ENCODE measurements around the gene CSF1R. TPM values are rescaled to one million over a fixed set of nuclear protein-coding genes. Genes with fewer than 3 reads are reported as not detected.
A peak's percentile ranks its signal among the peaks of the same experiment; 100 is the strongest.

Gene CSF1R
- total and polyA plus RNA-seq, 2 donors (not counting 3 experiments of a cell fraction or from before 2014, with no cell fraction given): not detected

- Histone ChIP-seq H3K4me3 (replicated peaks in 1 of 3; ENCODE audit: insufficient read depth in 1 of 3, low read depth in 1 of 3, low read length in 3 of 3) (no peak overlapping the region), H3K9ac (replicated peaks; ENCODE audit: extremely low read depth, insufficient read depth, low read length) (peak overlapping the region; percentile 19), H4K20me1 (replicated peaks; ENCODE audit: control insufficient read depth, extremely low read depth, insufficient read depth, low read length) (no peaks in the 10 kb centered on the region), H3K4me1 (ENCODE audit: control insufficient read depth, extremely low read depth, insufficient read depth, low read length) (peaks cover 21% of the 10 kb centered on the region), H3K4me2 (ENCODE audit: insufficient read depth, low read length) (peak overlapping the region; percentile 75), H2AFZ (ENCODE audit: low read depth, low read length) (peak overlapping the region; percentile 28), H3K9me1 (replicated peaks; ENCODE audit: control insufficient read depth, extremely low read depth, insufficient read depth, low read length) (no peaks in the 10 kb centered on the region), H3K27me3 (ENCODE audit: control insufficient read depth in 2 of 2, insufficient read depth in 2 of 2, low read length in 2 of 2) (no peaks in the 10 kb centered on the region), H3K36me3 (ENCODE audit: control insufficient read depth in 2 of 2, extremely low read depth in 1 of 2, insufficient read depth in 2 of 2, low read length in 2 of 2) (peaks cover 23 to 53% of the 10 kb centered on the region in 2 experiments), H3K27ac (ENCODE audit: insufficient read depth, low read depth, low read length) (peak overlapping the region; percentile 58), H3K79me2 (ENCODE audit: control insufficient read depth, insufficient read depth, low read length) (no peaks in the 10 kb centered on the region), H3K9me3 (replicated peaks; ENCODE audit: control insufficient read depth, insufficient read depth, low read length) (no peaks in the 10 kb centered on the region)
- intact Hi-C loops (cut with micrococcal nuclease) (loop anchor here (1.0 kb wide), 2 partner anchors 22 to 43 kb away; no protein-coding TSS in a partner anchor), dilution Hi-C loops (cut with MboI; ENCODE audit: extremely low pct_ligation_motif_present, low sequenced_read_pairs) (no loop called here)
- CTCF ChIA-PET: interaction anchor here (0.7 to 1.2 kb wide), 5 partner anchors 10 to 210 kb away, joined by 3 to 7 read pairs (median 3); no protein-coding TSS in a partner anchor
- BruUV-seq (replicated peaks): no TSS peak
- POLR2A ChIA-PET: no interaction called here
- FAIRE-seq (peak; percentile 92), DNase-seq (ENCODE audit: low read depth, low spot score) (peak; percentile 83)
- peak; percentile 57 for TF ChIP-seq FOS (IDR thresholded peaks at IDR 0.05; ENCODE audit: borderline replicate concordance, insufficient read depth, low read length)
- TF ChIP-seq EZH2 (IDR thresholded peaks at IDR 0.05; ENCODE audit: borderline replicate concordance, low read depth, low read length, severe bottlenecking): no peak
- no peak for TF ChIP-seq MYC (IDR thresholded peaks at IDR 0.05; ENCODE audit: low read depth, low read length)
- TF ChIP-seq MAX (IDR thresholded peaks at IDR 0.05; ENCODE audit: insufficient read depth, insufficient read length): no peak
Observed at GRCh38 chr5:150044329-150044681, 42.0 kb downstream of the CSF1R start.

- BruUV-seq (replicated peaks): no TSS peak
- TF ChIP-seq MYC (IDR thresholded peaks at IDR 0.05; ENCODE audit: low read depth, low read length) (no peak), GATA2 (IDR thresholded peaks at IDR 0.05; ENCODE audit: insufficient read depth, insufficient read length, low read depth, low read length) (no peak), CTCF (IDR thresholded peaks at IDR 0.05; ENCODE audit: extremely low read depth in 1 of 2, insufficient read depth in 1 of 2, low read depth in 1 of 2, low read length in 2 of 2) (no peak), JUN (IDR thresholded peaks at IDR 0.05; ENCODE audit: borderline replicate concordance, insufficient read depth, insufficient read length, low read depth) (no peak), POLR2AphosphoS5 (IDR thresholded peaks at IDR 0.05; ENCODE audit: insufficient read depth, low read depth, low read length) (no peak), FOS (IDR thresholded peaks at IDR 0.05; ENCODE audit: borderline replicate concordance, insufficient read depth, low read length) (no peak), POLR2A (IDR thresholded peaks at IDR 0.05; ENCODE audit: low read depth, low read length) (no peak), MAX (IDR thresholded peaks at IDR 0.05; ENCODE audit: insufficient read depth, insufficient read length) (no peak), EZH2 (IDR thresholded peaks at IDR 0.05; ENCODE audit: borderline replicate concordance, low read depth, low read length, severe bottlenecking) (no peak)
- intact Hi-C loops (cut with micrococcal nuclease): loop anchor here (1.0 kb wide), 2 partner anchors 21 to 42 kb away; no protein-coding TSS in a partner anchor
- dilution Hi-C loops (cut with MboI; ENCODE audit: extremely low pct_ligation_motif_present, low sequenced_read_pairs): no loop called here
- Histone ChIP-seq H2AFZ (ENCODE audit: low read depth, low read length) (no peak overlapping the region), H3K79me2 (ENCODE audit: control insufficient read depth, insufficient read depth, low read length) (no peaks in the 10 kb centered on the region), H3K27me3 (ENCODE audit: control insufficient read depth in 2 of 2, insufficient read depth in 2 of 2, low read length in 2 of 2) (no peaks in the 10 kb centered on the region), H3K4me2 (ENCODE audit: insufficient read depth, low read length) (peak overlapping the region; percentile 75), H3K9me3 (replicated peaks; ENCODE audit: control insufficient read depth, insufficient read depth, low read length) (no peaks in the 10 kb centered on the region), H3K9me1 (replicated peaks; ENCODE audit: control insufficient read depth, extremely low read depth, insufficient read depth, low read length) (no peaks in the 10 kb centered on the region), H3K36me3 (ENCODE audit: control insufficient read depth in 2 of 2, extremely low read depth in 1 of 2, insufficient read depth in 2 of 2, low read length in 2 of 2) (peaks cover 23 to 48% of the 10 kb centered on the region in 2 experiments), H3K4me3 (replicated peaks in 1 of 3; ENCODE audit: insufficient read depth in 1 of 3, low read depth in 1 of 3, low read length in 3 of 3) (no peak overlapping the region), H4K20me1 (replicated peaks; ENCODE audit: control insufficient read depth, extremely low read depth, insufficient read depth, low read length) (no peaks in the 10 kb centered on the region), H3K4me1 (ENCODE audit: control insufficient read depth, extremely low read depth, insufficient read depth, low read length) (peaks cover 21% of the 10 kb centered on the region), H3K27ac (ENCODE audit: insufficient read depth, low read depth, low read length) (peak overlapping the region; percentile 58), H3K9ac (replicated peaks; ENCODE audit: extremely low read depth, insufficient read depth, low read length) (peak overlapping the region; percentile 19)
- CTCF ChIA-PET: interaction anchor here (0.7 to 1.2 kb wide), 5 partner anchors 9 to 174 kb away, joined by 3 to 7 read pairs (median 3); no protein-coding TSS in a partner anchor
- no peak for FAIRE-seq
- no peak for DNase-seq (ENCODE audit: low read depth, low spot score)
- POLR2A ChIA-PET: no interaction called here
Observed at GRCh38 chr5:150043657-150044328, 42.6 kb downstream of the CSF1R start.
